T-helper 2 cell treated with Interferon-gamma antibody and Interleukin-4, amounts not matched to agents 100 ng/mL and 5 ng/mL, for 36 hours (primary cell): ENCODE measurements around the gene KIR2DL1. TPM values are rescaled to one million over a fixed set of nuclear protein-coding genes. Genes with fewer than 3 reads are reported as not detected.
"Not testable (repeated sequence)": the region's sequence is repeated elsewhere in the genome, so short reads cannot be mapped to it uniquely, and the experiment has no call there.

Experiments used
- intact Hi-C: fragments of 100-400 bp; cut with micrococcal nuclease; formaldehyde crosslinking; loops from one replicate; pipeline ENCODE4 v1.15.1; 2023
- total RNA-seq: library from RNA; stranded (reverse); gene quantifications from 2 replicates; pipeline ENCODE4 v1.2.3, GENCODE V29; 2022

Gene KIR2DL1
- total RNA-seq, 1 donor from 2014 or later = not detected

- intact Hi-C loops = not testable (repeated sequence)
These were observed 1.7 kb downstream of the KIR2DL1 start for GRCh38 chr19:54771018-54771960.

- intact Hi-C loops = not testable (repeated sequence)
These were observed 3.1 kb downstream of the KIR2DL1 start for GRCh38 chr19:54772666-54773065.

GRCh38 chr19:54775095-54775815 lies 5.7 kb downstream of the KIR2DL1 start:
- intact Hi-C loops = not testable (repeated sequence)

GRCh38 chr19:54775830-54776229 lies 6.2 kb downstream of the KIR2DL1 start:
- intact Hi-C loops = not testable (repeated sequence)

GRCh38 chr19:54777851-54778250 lies 8.3 kb downstream of the KIR2DL1 start:
- intact Hi-C loops = not testable (repeated sequence)

GRCh38 chr19:54778896-54779295 lies 9.3 kb downstream of the KIR2DL1 start:
- intact Hi-C loops = not testable (repeated sequence)

GRCh38 chr19:54782916-54783315 lies 13.3 kb downstream of the KIR2DL1 start:
- intact Hi-C loops = not testable (repeated sequence)

GRCh38 chr19:54786091-54786723 lies 16.6 kb downstream of the KIR2DL1 start:
- intact Hi-C loops = not testable (repeated sequence)

GRCh38 chr19:54788154-54788553 lies 18.6 kb downstream of the KIR2DL1 start:
- intact Hi-C loops = not testable (repeated sequence)

GRCh38 chr19:54790711-54791110 lies 21.1 kb downstream of the KIR2DL1 start:
- intact Hi-C loops = no loop called here

- intact Hi-C loops = no loop called here
These were observed 21.9 kb downstream of the KIR2DL1 start for GRCh38 chr19:54791476-54791875.

GRCh38 chr19:54792814-54793213 lies 23.2 kb downstream of the KIR2DL1 start:
- intact Hi-C loops = no loop called here

GRCh38 chr19:54795758-54796157 lies 26.2 kb downstream of the KIR2DL1 start:
- intact Hi-C loops = no loop called here

- intact Hi-C loops = no loop called here
These were observed 33.8 kb downstream of the KIR2DL1 start, which contains the start of gene KIR2DL4 for GRCh38 chr19:54803410-54803809. TSS of gene KIR2DL4 (plus strand) at chr19:54803610. CDS start at chr19:54803652, 42 bp downstream.

- intact Hi-C loops = no loop called here
These were observed 34.5 kb downstream of the KIR2DL1 start for GRCh38 chr19:54804101-54804500.

- intact Hi-C loops = no loop called here
These were observed 35.0 kb downstream of the KIR2DL1 start for GRCh38 chr19:54804571-54804970.

GRCh38 chr19:54805665-54806515 lies 36.3 kb downstream of the KIR2DL1 start:
- intact Hi-C loops = no loop called here

GRCh38 chr19:54806516-54806838 lies 36.9 kb downstream of the KIR2DL1 start:
- intact Hi-C loops = no loop called here

GRCh38 chr19:54814571-54814970 lies 45.0 kb downstream of the KIR2DL1 start:
- intact Hi-C loops = not testable (repeated sequence)

- intact Hi-C loops = not testable (repeated sequence)
These were observed 46.7 kb downstream of the KIR2DL1 start, which contains the start of gene KIR3DL1 for GRCh38 chr19:54816251-54816650. TSS of gene KIR3DL1 (plus strand) at chr19:54816468.
